Right ventricle myocardium superior (tissue), 1 donor: ENCODE results near the gene KNSTRN. TPM values are rescaled to one million over a fixed set of nuclear protein-coding genes. Genes with fewer than 3 reads are reported as not detected.

Source experiments
- ATAC-seq: fragments of 200-7000 bp; cut with Tn5 transposase; one replicate; pipeline ENCODE4 v1.9.1; 2020; ENCODE audit warnings: mild to moderate bottlenecking; ENCODE audit not compliant: poor library complexity
- DNase-seq: peaks from one replicate; pipeline ENCODE4 v3.0.0-alpha.2; 2020
- intact Hi-C: fragments of 100-400 bp; cut with DNase I; formaldehyde crosslinking; loops from one replicate; pipeline ENCODE4 v1.11.2; 2022
- total RNA-seq: library from RNA; stranded (reverse); fragmentation: NEBNext Ultra II Directional; extraction: Animal tissue kit (Norgen Biotek cat#: 25700); gene quantifications from one replicate; pipeline ENCODE4 v1.2.1, GENCODE V29; 2021
- donor health status: DM: no; HTN: yes; CAD: no; lungs with severe emphysema.

The KNSTRN gene
- total RNA-seq, 1 donor from 2014 or later: 7.9 TPM

- DNase-seq: peak; percentile 55
- no peak for ATAC-seq
- intact Hi-C loops: no loop called here
Observed at GRCh38 chr15:40438712-40439111, 56.2 kb downstream of the KNSTRN start.

- intact Hi-C loops: no loop called here
- ATAC-seq (peak; percentile 7), DNase-seq (peak; percentile 55)
Observed at GRCh38 chr15:40439461-40439959, 57.0 kb downstream of the KNSTRN start.

- intact Hi-C loops: no loop called here
- ATAC-seq (peak; percentile 31), DNase-seq (peak; percentile 55)
Observed at GRCh38 chr15:40439960-40440742, 57.6 kb downstream of the KNSTRN start.

- ATAC-seq: peak; percentile 91
- peak; percentile 98 for DNase-seq
- intact Hi-C loops: no loop called here
Observed at GRCh38 chr15:40440743-40441564, 58.4 kb downstream of the KNSTRN start, which contains the start of gene BAHD1. Gene BAHD1 (plus strand): TSS chr15:40440953. CDS start chr15:40458465, 17,512 bp downstream.

- intact Hi-C loops: no loop called here
- DNase-seq (no peak), ATAC-seq (no peak)
Observed at GRCh38 chr15:40441565-40442531, 59.3 kb downstream of the KNSTRN start.

- intact Hi-C loops: no loop called here
- DNase-seq (no peak), ATAC-seq (no peak)
Observed at GRCh38 chr15:40443255-40443654, 60.7 kb downstream of the KNSTRN start.

- intact Hi-C loops: no loop called here
- no peak for ATAC-seq
Observed at GRCh38 chr15:40443846-40444245, 61.3 kb downstream of the KNSTRN start.

More at GRCh38 chr15:40443846-40444245, 61.3 kb downstream of the KNSTRN start:
- no peak for DNase-seq

Other genes starting within 250 kb of the KNSTRN start
- 1.3 TPM for gene BUB1B, start 221.7 kb upstream of the KNSTRN start, total RNA-seq
- gene PAK6, start 143.7 kb upstream of the KNSTRN start, total RNA-seq: 9.7 TPM
- gene ANKRD63, start 99.7 kb upstream of the KNSTRN start, total RNA-seq: 0.65 TPM
- gene PLCB2, start 74.8 kb upstream of the KNSTRN start, total RNA-seq: 7.7 TPM
- gene INAFM2, start 59.0 kb upstream of the KNSTRN start, total RNA-seq: 56.2 TPM
- 155 TPM for gene CCDC9B, start 41.8 kb upstream of the KNSTRN start, total RNA-seq
- gene PHGR1, start 31.7 kb upstream of the KNSTRN start, total RNA-seq: not detected
- 5.9 TPM for gene DISP2, start 24.5 kb upstream of the KNSTRN start, total RNA-seq
- gene IVD, start 23.1 kb downstream of the KNSTRN start, total RNA-seq: 90.8 TPM
- 16.2 TPM for gene BAHD1, start 58.2 kb downstream of the KNSTRN start, total RNA-seq
- gene CHST14, start 88.3 kb downstream of the KNSTRN start, total RNA-seq: 7.5 TPM
- 16.5 TPM for gene CCDC32, start 182.3 kb downstream of the KNSTRN start, total RNA-seq
- gene RPUSD2, start 186.6 kb downstream of the KNSTRN start, total RNA-seq: 10.1 TPM
- gene KNL1, start 211.5 kb downstream of the KNSTRN start, total RNA-seq: 0.51 TPM